ENCODE data around the gene CREB3L2. TPM values are rescaled to one million over a fixed set of nuclear protein-coding genes. Genes with fewer than 3 reads are reported as not detected.

Gene CREB3L2
- total and polyA plus RNA-seq, 2 donors (not counting 1 experiment from before 2014, with no cell fraction given), result 39.3 to 63.7 TPM

GRCh38 chr7:138009350-138009653, 7.4 kb upstream of the CREB3L2 start:
- H2AFZ ChIP-seq (ENCODE audit: low read length), result no peak overlapping the region
- no peak overlapping the region for H3K4me2 ChIP-seq (ENCODE audit: extremely low read depth, insufficient read depth, low read length)
- H3K27me3 ChIP-seq (ENCODE audit: control insufficient read depth, insufficient read depth, low read length), result no peaks in the 10 kb centered on the region
- no peaks in the 10 kb centered on the region for H3K36me3 ChIP-seq (ENCODE audit: control insufficient read depth, insufficient read depth, low read length)
- H3K4me1 ChIP-seq (ENCODE audit: control insufficient read depth, extremely low read depth, insufficient read depth, low read length), result peaks cover 2% of the 10 kb centered on the region
- no peak for DNase-seq (ENCODE audit: low read depth in 2 of 2)
- no peak for TF ChIP-seq EZH2 (IDR thresholded peaks at IDR 0.05; ENCODE audit: low read length, missing control alignments)
- TF ChIP-seq CTCF (conservative IDR thresholded peaks at IDR 0.05 in 1 of 2, IDR thresholded peaks at IDR 0.05 in 1 of 2; ENCODE audit: low read depth in 1 of 2, low read length in 2 of 2), result no peak
- no peaks in the 10 kb centered on the region for H3K9me3 ChIP-seq (ENCODE audit: control insufficient read depth, insufficient read depth, low read depth, low read length)
- no peak overlapping the region for H3K9ac ChIP-seq (ENCODE audit: insufficient read depth, low read length)
- no peaks in the 10 kb centered on the region for H3K79me2 ChIP-seq (ENCODE audit: control insufficient read depth, insufficient read depth, low read length)
- H3K4me3 ChIP-seq (replicated peaks in 1 of 4; ENCODE audit: control extremely low read depth in 1 of 4, insufficient read depth in 1 of 4, low read depth in 3 of 4, low read length in 4 of 4), result no peak overlapping the region
- H3K27ac ChIP-seq (ENCODE audit: insufficient read depth, low read length), result no peak overlapping the region
- no peaks in the 10 kb centered on the region for H4K20me1 ChIP-seq (ENCODE audit: control insufficient read depth, extremely low read depth, insufficient read depth, low read length)

DNA sequence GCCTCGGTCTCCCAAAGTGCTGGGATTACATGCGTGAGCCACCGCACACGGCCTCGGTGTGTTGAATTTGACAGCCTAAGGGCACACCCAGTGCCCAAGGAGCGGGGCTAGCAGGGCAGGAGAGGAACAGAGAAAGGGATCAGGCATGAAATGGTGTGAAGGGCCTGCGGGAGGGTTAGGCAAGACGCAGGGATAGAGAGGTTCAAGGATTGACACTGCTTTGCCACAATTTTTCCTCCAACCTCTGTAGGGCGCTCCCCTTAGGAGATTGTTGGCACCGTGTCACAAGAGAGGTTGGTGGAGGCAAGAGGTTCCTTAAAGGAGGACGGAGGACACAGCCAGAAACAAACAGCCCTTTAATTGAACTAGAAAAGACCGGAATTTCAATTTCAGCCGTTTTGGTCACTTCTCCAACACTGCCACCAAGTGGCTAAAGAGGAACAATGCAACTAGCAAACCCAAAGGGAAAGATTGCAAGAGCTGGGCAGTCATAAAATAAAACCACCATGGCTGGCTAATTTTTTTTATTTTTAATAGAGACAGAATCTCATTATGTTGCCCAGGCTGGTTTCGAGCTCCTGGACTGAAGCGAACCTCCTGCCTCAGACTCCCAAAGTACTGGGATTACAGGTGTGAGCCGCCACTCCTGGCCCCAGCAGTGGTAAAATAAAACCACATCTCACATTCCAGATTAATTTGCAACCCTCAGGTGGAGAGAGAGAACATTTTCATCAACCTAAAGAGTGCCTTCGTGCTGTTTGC, 6.9 kb upstream of the CREB3L2 start:
- peak overlapping the region; percentile 77 for H2AFZ ChIP-seq (ENCODE audit: low read length)
- H3K4me2 ChIP-seq (ENCODE audit: extremely low read depth, insufficient read depth, low read length), result peak overlapping the region; percentile 20
- H3K27ac ChIP-seq (ENCODE audit: insufficient read depth, low read length), result no peak overlapping the region
- no peaks in the 10 kb centered on the region for H3K27me3 ChIP-seq (ENCODE audit: control insufficient read depth, insufficient read depth, low read length)
- H3K9me3 ChIP-seq (ENCODE audit: control insufficient read depth, insufficient read depth, low read depth, low read length), result no peaks in the 10 kb centered on the region
- H3K4me1 ChIP-seq (ENCODE audit: control insufficient read depth, extremely low read depth, insufficient read depth, low read length), result peaks cover 2% of the 10 kb centered on the region
- no peaks in the 10 kb centered on the region for H3K79me2 ChIP-seq (ENCODE audit: control insufficient read depth, insufficient read depth, low read length)
- TF ChIP-seq EZH2 (IDR thresholded peaks at IDR 0.05; ENCODE audit: low read length, missing control alignments) (no peak), CTCF (conservative IDR thresholded peaks at IDR 0.05 in 1 of 2, IDR thresholded peaks at IDR 0.05 in 1 of 2; ENCODE audit: low read depth in 1 of 2, low read length in 2 of 2) (peak; percentile 87 to 92)
- no peaks in the 10 kb centered on the region for H3K36me3 ChIP-seq (ENCODE audit: control insufficient read depth, insufficient read depth, low read length)
- H3K4me3 ChIP-seq (replicated peaks in 1 of 4; ENCODE audit: control extremely low read depth in 1 of 4, insufficient read depth in 1 of 4, low read depth in 3 of 4, low read length in 4 of 4), result no peak overlapping the region
- DNase-seq (ENCODE audit: low read depth in 2 of 2), result peak; percentile 47 to 77
- H4K20me1 ChIP-seq (ENCODE audit: control insufficient read depth, extremely low read depth, insufficient read depth, low read length), result no peaks in the 10 kb centered on the region
- no peak overlapping the region for H3K9ac ChIP-seq (ENCODE audit: insufficient read depth, low read length)

DNA sequence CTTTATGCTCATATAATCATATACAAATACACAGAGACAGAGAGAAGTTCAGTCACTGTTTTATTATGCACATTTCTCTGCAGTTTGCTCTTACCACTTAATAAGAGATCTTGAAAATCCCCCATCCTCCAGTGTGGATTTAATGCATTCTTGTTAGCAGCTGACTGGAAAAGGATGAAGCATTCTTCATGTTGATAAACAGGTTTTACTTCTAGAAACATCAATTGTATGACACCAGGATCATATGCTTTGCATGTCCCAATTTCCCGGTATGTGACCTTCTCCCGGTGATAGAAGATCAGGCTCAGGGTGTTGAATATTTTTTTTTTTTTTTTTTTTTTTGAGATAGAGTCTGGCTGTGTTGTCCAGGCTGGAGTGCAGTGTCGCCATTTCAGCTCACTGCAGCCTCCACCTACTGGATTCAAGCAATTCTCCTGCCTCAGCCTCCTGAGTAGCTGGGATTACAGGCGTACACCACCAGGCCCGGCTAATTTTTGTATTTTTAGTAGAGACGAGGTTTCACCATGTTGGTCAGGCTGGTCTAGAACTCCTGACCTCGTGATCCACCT, 6.2 kb upstream of the CREB3L2 start:
- Histone ChIP-seq H3K4me1 (ENCODE audit: control insufficient read depth, extremely low read depth, insufficient read depth, low read length) (peaks cover 2% of the 10 kb centered on the region), H2AFZ (ENCODE audit: low read length) (no peak overlapping the region), H3K79me2 (ENCODE audit: control insufficient read depth, insufficient read depth, low read length) (no peaks in the 10 kb centered on the region), H3K9ac (ENCODE audit: insufficient read depth, low read length) (no peak overlapping the region), H3K9me3 (ENCODE audit: control insufficient read depth, insufficient read depth, low read depth, low read length) (no peaks in the 10 kb centered on the region), H3K36me3 (ENCODE audit: control insufficient read depth, insufficient read depth, low read length) (no peaks in the 10 kb centered on the region), H3K4me2 (ENCODE audit: extremely low read depth, insufficient read depth, low read length) (no peak overlapping the region), H3K4me3 (replicated peaks in 1 of 4; ENCODE audit: control extremely low read depth in 1 of 4, insufficient read depth in 1 of 4, low read depth in 3 of 4, low read length in 4 of 4) (no peak overlapping the region), H3K27me3 (ENCODE audit: control insufficient read depth, insufficient read depth, low read length) (no peaks in the 10 kb centered on the region), H3K27ac (ENCODE audit: insufficient read depth, low read length) (no peak overlapping the region), H4K20me1 (ENCODE audit: control insufficient read depth, extremely low read depth, insufficient read depth, low read length) (no peaks in the 10 kb centered on the region)
- DNase-seq (ENCODE audit: low read depth in 2 of 2), result no peak
- TF ChIP-seq CTCF (conservative IDR thresholded peaks at IDR 0.05 in 1 of 2, IDR thresholded peaks at IDR 0.05 in 1 of 2; ENCODE audit: low read depth in 1 of 2, low read length in 2 of 2) (no peak), EZH2 (IDR thresholded peaks at IDR 0.05; ENCODE audit: low read length, missing control alignments) (no peak)

Data from fibroblast of lung (primary cell).